Sigmoid colon (tissue), 7 donors: ENCODE measurements around the gene FCN1. TPM values are rescaled to one million over a fixed set of nuclear protein-coding genes. Genes with fewer than 3 reads are reported as not detected.
A peak's percentile ranks its signal among the peaks of the same experiment; 100 is the strongest.

Experiments
- DNase-seq: peaks from one replicate; pipeline ENCODE4 v3.0.0-alpha.2; 2019
- H3K27ac ChIP-seq, 4 donors: fragments of 200-600 bp; sonication (generic); one replicate each; pipeline ENCODE4 v1.5.1; 2016 to 2019; ENCODE audit warnings: mild to moderate bottlenecking in 1 of 4
- H3K27me3 ChIP-seq, 3 donors: fragments of 200-600 bp; sonication (generic); one replicate each; pipeline ENCODE4 v1.5.1; 2019; ENCODE audit warnings: mild to moderate bottlenecking in 1 of 3
- H3K36me3 ChIP-seq, 4 donors: fragments of 200-600 bp; sonication (generic); one replicate each; pipeline ENCODE4 v1.5.1; 2016 to 2019
- H3K4me1 ChIP-seq, 4 donors: fragments of 200-600 bp; sonication (generic); one replicate each; pipeline ENCODE4 v1.5.1; 2017 to 2019
- H3K4me3 ChIP-seq, 4 donors: fragments of 200-600 bp; sonication (generic); one replicate each; pipeline ENCODE4 v1.5.1; 2017 to 2019; ENCODE audit warnings: mild to moderate bottlenecking in 2 of 4, moderate library complexity in 1 of 4
- H3K9me3 ChIP-seq, 4 donors: fragments of 200-600 bp in 3 of 4; sonication (generic) in 3 of 4; one replicate each; pipeline versions ENCODE4 v1.5.1 to v1.6.1; 2013 to 2019
- EP300 ChIP-seq, 4 donors: sonication (generic); formaldehyde crosslinking; IDR thresholded peaks; one replicate each; pipeline ENCODE4 v1.6.1; 2017; ENCODE audit warnings: antibody characterized with exemption in 4 of 4
- POLR2A ChIP-seq, 2 donors: fragments of 450-650 bp; IDR thresholded peaks; one replicate each; pipeline ENCODE4 v1.6.1; 2016; ENCODE audit warnings: antibody characterized with exemption in 2 of 2, mild to moderate bottlenecking in 2 of 2, moderate library complexity in 2 of 2
- POLR2AphosphoS5 ChIP-seq, 4 donors: sonication (generic); formaldehyde crosslinking; IDR thresholded peaks; one replicate each; pipeline ENCODE4 v1.6.1; 2017; ENCODE audit warnings: antibody characterized with exemption in 4 of 4
- WGBS, 2 donors: extraction: QIAGEN DNeasy Blood & Tissue Kit; methylation state at CpG; one replicate each; pipeline ENCODE4 v1.1.7; 2013; 5-methylcytosine and 5-hydroxymethylcytosine counted together
- intact Hi-C: fragments of 100-400 bp; cut with DNase I; formaldehyde crosslinking; loops from one replicate; pipeline ENCODE4 v1.15.1; 2023
- polyA plus RNA-seq, 3 donors: library from polyadenylated mRNA; stranded (reverse); fragments of 200-250 nt; gene quantifications; one replicate each; pipeline ENCODE4 v1.2.3, GENCODE V29; 2013
- total RNA-seq, 4 donors: library from RNA; depleted of rRNA; stranded (reverse); fragments of >200 nt; gene quantifications; one replicate each; pipeline ENCODE4 v1.1.0, GENCODE V29; 2016
- TF ChIP-seq, protein P1 (sequence below), 4 experiments: fragments of 450-650 bp in 3 of 4; fragments of 200-600 bp in 1 of 4; IDR thresholded peaks; one replicate each; pipeline ENCODE4 v1.5.1; 2016 to 2019; ENCODE audit warnings: antibody characterized with exemption in 4 of 4, mild to moderate bottlenecking in 3 of 4, moderate library complexity in 2 of 4
- donor health status: healthy with polysubstance abuse.
- donor health status: Bipolar disorder and iron deficiency.
- donor health status: healthy.

Gene FCN1
- total and polyA plus RNA-seq, 7 donors = 0.69 to 6.9 (median 1.4) TPM

DNA sequence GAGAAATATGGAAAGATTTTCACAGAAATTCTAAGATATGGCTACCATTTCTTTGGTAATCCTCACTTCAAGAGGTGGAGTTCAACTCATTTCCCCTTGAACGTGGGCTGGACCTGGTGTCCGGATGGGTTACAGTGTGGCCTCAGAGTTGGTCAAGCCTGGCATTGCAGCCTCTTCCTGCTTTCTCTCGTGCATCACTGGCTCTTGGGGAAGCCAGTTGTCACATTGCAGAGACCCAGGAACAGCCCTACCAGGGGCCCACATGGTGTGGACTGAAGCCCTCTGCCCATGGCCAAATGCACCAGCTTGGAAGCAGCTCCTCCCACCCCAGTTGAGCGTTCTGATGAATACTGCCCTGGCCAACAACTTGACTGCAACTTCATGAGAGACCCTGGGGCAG is 47.7 kb upstream of the FCN1 start:
- DNase-seq = peak; percentile 35
- WGBS, 2 donors = 73 to 85% methylated on average over 4 of the region's 4 CpGs

DNA sequence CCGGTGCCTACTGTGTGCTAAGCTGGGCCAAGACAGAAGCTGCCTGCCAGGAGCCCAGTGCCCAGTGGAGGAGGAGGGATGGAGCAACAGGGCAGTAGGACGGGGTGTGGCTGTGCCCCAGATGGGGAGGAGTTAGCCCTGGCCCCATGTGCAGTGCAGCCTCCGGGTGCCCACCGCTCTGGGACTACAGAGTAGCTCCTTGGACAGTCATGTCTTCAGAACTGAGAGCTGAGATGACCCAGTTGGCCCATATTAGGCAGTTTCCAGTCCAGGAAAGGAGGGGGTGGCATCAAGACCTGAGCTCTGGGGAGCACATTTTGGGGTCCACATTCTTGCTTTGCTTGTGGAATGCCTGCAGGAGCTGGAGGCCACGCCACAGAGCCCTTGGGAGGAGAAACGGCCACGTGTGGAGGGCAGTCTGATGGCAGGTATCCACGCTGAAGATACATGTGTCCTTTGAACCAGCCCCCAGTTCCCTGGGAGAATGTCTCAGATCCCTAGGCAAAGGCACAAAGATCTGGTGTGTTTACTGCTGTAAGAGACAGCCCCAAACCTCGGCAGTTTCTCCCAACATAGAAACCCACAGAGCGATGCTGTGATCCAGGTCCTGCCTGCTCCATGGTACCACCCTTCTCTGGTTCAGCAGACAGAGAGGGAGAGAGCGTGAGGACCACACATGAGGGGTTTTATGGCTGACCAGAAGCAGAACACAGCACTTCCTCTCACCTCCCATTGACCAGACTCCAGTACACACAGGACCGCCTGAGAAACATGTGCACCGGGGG is 46.8 kb upstream of the FCN1 start:
- Histone ChIP-seq H3K4me1 (no peaks in the 10 kb centered on the region), H3K27ac (no peak overlapping the region), H3K9me3 (no peaks in the 10 kb centered on the region), H3K27me3 (peaks cover 0 to 40% (median 12%) of the 10 kb centered on the region in 3 donors), H3K36me3 (no peaks in the 10 kb centered on the region), H3K4me3 (no peak overlapping the region)
- TF ChIP-seq EP300 (IDR thresholded peaks at IDR 0.05) = no peak
- no peak for TF ChIP-seq POLR2AphosphoS5 (IDR thresholded peaks at IDR 0.05)
- DNase-seq = peak; percentile 37
- 75 to 82% methylated on average over 13 of the region's 13 CpGs for WGBS, 2 donors
- intact Hi-C loops = no loop called here

More for the DNA sequence above, 47.7 kb upstream of the FCN1 start:
- Histone ChIP-seq H3K4me3 (no peak overlapping the region), H3K4me1 (no peaks in the 10 kb centered on the region), H3K27me3 (peaks cover 0 to 49% (median 17%) of the 10 kb centered on the region in 3 donors), H3K9me3 (no peaks in the 10 kb centered on the region), H3K36me3 (no peaks in the 10 kb centered on the region), H3K27ac (no peak overlapping the region)
- TF ChIP-seq POLR2AphosphoS5 (IDR thresholded peaks at IDR 0.05) = no peak
- no peak for TF ChIP-seq POLR2A (IDR thresholded peaks at IDR 0.05)
- TF ChIP-seq, protein P1, sequence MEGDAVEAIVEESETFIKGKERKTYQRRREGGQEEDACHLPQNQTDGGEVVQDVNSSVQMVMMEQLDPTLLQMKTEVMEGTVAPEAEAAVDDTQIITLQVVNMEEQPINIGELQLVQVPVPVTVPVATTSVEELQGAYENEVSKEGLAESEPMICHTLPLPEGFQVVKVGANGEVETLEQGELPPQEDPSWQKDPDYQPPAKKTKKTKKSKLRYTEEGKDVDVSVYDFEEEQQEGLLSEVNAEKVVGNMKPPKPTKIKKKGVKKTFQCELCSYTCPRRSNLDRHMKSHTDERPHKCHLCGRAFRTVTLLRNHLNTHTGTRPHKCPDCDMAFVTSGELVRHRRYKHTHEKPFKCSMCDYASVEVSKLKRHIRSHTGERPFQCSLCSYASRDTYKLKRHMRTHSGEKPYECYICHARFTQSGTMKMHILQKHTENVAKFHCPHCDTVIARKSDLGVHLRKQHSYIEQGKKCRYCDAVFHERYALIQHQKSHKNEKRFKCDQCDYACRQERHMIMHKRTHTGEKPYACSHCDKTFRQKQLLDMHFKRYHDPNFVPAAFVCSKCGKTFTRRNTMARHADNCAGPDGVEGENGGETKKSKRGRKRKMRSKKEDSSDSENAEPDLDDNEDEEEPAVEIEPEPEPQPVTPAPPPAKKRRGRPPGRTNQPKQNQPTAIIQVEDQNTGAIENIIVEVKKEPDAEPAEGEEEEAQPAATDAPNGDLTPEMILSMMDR (IDR thresholded peaks at IDR 0.05) = no peak
- TF ChIP-seq EP300 (IDR thresholded peaks at IDR 0.05) = no peak
- intact Hi-C loops = no loop called here

DNA sequence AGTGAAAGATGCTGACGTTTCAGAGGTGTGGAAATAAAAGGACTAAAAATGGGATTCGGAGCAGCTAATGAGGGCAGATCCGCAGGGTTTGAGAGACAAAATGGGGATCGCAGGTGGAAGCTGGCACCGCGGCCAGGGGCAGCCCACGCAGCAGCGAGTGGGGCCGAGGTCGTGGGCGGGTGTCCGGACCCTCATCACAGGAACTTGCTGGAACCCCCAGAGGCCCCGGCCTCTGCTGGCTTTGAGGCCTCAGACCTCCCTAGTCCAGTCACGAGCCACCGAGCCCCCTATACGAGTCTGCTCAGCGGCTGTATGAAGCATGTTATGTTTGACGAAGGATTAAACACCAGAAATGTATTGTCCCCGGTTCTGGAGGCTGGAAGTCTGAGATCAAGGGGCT is 45.8 kb upstream of the FCN1 start:
- intact Hi-C loops = no loop called here
- TF ChIP-seq POLR2AphosphoS5 (IDR thresholded peaks at IDR 0.05) = no peak
- TF ChIP-seq, protein P1 (IDR thresholded peaks at IDR 0.05) = no peak
- no peak for TF ChIP-seq EP300 (IDR thresholded peaks at IDR 0.05)
- no peak for TF ChIP-seq POLR2A (IDR thresholded peaks at IDR 0.05)
- WGBS, 2 donors = 91 to 94% methylated on average over 19 of the region's 19 CpGs
- DNase-seq = peak; percentile 14
- Histone ChIP-seq H3K27me3 (peaks cover 0 to 38% (median 2%) of the 10 kb centered on the region in 3 donors), H3K36me3 (no peaks in the 10 kb centered on the region), H3K9me3 (no peaks in the 10 kb centered on the region), H3K4me1 (no peaks in the 10 kb centered on the region), H3K27ac (no peak overlapping the region), H3K4me3 (no peak overlapping the region)

DNA sequence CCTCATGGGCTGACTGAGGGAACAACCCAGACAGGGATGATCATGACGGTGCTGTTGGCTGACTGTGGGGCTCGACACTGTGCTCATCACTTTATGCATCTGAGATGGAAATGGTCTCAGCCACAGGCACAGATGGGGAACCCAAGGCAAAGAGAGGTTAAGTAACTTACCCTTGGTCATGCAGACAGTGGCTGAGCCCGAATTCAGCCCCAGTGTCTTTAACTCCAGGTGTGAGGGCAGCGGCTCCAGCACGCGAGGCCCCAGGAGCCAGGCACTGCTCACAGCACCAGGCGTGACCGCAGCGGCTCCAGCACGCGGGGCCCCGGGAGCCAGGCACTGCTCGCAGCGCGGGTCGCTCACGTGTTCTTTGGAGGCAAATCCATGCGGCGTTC is 45.3 kb upstream of the FCN1 start:
- DNase-seq = peak; percentile 48
- no peak overlapping the region for H3K27ac ChIP-seq
- H3K4me1 ChIP-seq = no peaks in the 10 kb centered on the region
- H3K27me3 ChIP-seq = peaks cover 0 to 32% (median 0%) of the 10 kb centered on the region in 3 donors
- WGBS, 2 donors = 80 to 91% methylated on average over 19 of the region's 19 CpGs
- intact Hi-C loops = no loop called here
- no peaks in the 10 kb centered on the region for H3K36me3 ChIP-seq
- H3K9me3 ChIP-seq = no peaks in the 10 kb centered on the region
- no peak overlapping the region for H3K4me3 ChIP-seq
- TF ChIP-seq, protein P1 (IDR thresholded peaks at IDR 0.05) = no peak
- no peak for TF ChIP-seq POLR2A (IDR thresholded peaks at IDR 0.05)
- TF ChIP-seq EP300 (IDR thresholded peaks at IDR 0.05) = no peak
- TF ChIP-seq POLR2AphosphoS5 (IDR thresholded peaks at IDR 0.05) = no peak

DNA sequence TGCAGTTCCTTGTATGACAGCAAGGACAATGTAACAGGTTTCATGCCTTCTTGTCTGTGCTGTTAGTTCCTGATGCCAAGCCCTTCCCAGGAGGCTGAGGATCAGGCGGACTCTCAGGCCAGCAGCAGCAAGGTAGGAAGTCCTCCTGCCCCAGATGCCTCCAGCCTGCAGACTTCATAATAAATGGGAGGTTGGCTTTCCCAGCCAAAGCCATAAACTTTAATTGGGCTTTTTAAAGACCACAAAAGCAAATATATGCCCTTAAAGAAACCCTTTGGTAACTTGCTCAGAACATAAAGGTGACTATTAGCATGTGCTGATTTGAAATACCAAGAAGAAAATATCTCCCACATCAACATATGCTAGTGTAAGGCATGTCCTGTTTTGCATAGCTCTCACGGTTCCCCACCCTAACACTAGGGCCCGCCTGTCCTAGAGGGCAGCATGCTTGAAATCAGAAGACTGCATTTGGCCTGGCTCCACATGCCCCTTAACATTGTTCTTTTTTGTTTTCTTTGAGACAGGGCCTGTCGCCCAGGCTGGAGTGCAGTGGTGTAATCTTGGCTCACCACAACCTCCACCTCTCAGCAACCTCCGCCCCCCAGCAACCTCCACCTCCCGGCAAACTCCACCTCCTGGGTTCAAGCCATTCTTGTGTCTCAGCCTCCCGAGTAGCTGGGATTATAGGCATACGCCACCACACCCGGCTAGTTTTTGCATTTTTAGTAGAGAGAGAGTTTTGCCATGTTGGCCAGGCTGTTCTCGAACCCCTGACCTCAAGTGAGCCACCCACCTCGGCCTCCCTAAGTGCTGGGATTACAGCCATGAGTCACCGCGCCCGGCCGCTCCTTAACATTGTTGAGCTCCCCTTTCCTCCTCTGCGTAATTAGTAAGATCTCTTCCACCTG is 44.6 kb upstream of the FCN1 start:
- intact Hi-C loops = no loop called here
- no peak overlapping the region for H3K27ac ChIP-seq
- TF ChIP-seq POLR2AphosphoS5 (IDR thresholded peaks at IDR 0.05) (no peak), EP300 (IDR thresholded peaks at IDR 0.05) (no peak), POLR2A (IDR thresholded peaks at IDR 0.05) (no peak)
- TF ChIP-seq, protein P1 (IDR thresholded peaks at IDR 0.05) = no peak
- peak; percentile 27 for DNase-seq
- H3K9me3 ChIP-seq = no peaks in the 10 kb centered on the region
- H3K4me3 ChIP-seq = no peak overlapping the region
- no peaks in the 10 kb centered on the region for H3K36me3 ChIP-seq
- no peaks in the 10 kb centered on the region for H3K4me1 ChIP-seq
- WGBS, 2 donors = 17 to 60% methylated on average over 16 of the region's 16 CpGs
- H3K27me3 ChIP-seq = peaks cover 0 to 26% (median 0%) of the 10 kb centered on the region in 3 donors
